Kidney (tissue), 14 donors: Measurements from ENCODE around the gene PRAMEF20. TPM values are rescaled to one million over a fixed set of nuclear protein-coding genes. Genes with fewer than 3 reads are reported as not detected.
A peak's percentile ranks its signal among the peaks of the same experiment; 100 is the strongest.

ENCODE experiments used
- DNase-seq, 5 donors: peaks; one replicate each; pipeline ENCODE4 v3.0.0-alpha.2; 2013 to 2020
- FAIRE-seq: peaks from 2 replicates; lab custom pipeline; 2012; peaks lifted over from hg19 to GRCh38; lab: Jason Lieb, UNC
- H3K27ac ChIP-seq, 2 donors: one replicate each; pipeline ENCODE4 v1.7.0; 2013; ENCODE audit warnings: low read depth in 2 of 2, low read length in 2 of 2, inconsistent platforms in 1 of 2
- H3K27me3 ChIP-seq: one replicate; pipeline ENCODE4 v1.7.1; 2013; ENCODE audit warnings: low read length, inconsistent platforms; ENCODE audit not compliant: control insufficient read depth, insufficient read depth
- H3K36me3 ChIP-seq, 3 donors: one replicate each; pipeline versions ENCODE4 v1.7.0 to v1.7.1; 2013; ENCODE audit warnings: low read length in 3 of 3, control low read depth in 1 of 3, inconsistent platforms in 1 of 3; ENCODE audit not compliant: insufficient read depth in 3 of 3, control insufficient read depth in 2 of 3
- H3K4me1 ChIP-seq, 3 donors: one replicate each; pipeline versions ENCODE4 v1.7.0 to v1.7.1; 2013; ENCODE audit warnings: low read length in 3 of 3, inconsistent platforms in 1 of 3, low read depth in 1 of 3; ENCODE audit not compliant: control insufficient read depth in 2 of 3, insufficient read depth in 2 of 3
- H3K4me3 ChIP-seq, 3 donors: one replicate each; pipeline versions ENCODE4 v1.7.0 to v1.8.1; 2013; ENCODE audit warnings: low read length in 3 of 3, control low read depth in 1 of 3, inconsistent platforms in 1 of 3
- H3K9ac ChIP-seq, 3 donors: one replicate each; pipeline versions ENCODE4 v1.7.0 to v1.7.1; 2013; ENCODE audit warnings: low read length in 3 of 3, control low read depth in 1 of 3, inconsistent platforms in 1 of 3
- H3K9me3 ChIP-seq, 3 donors: one replicate each; pipeline versions ENCODE4 v1.7.0 to v1.7.1; 2013; ENCODE audit warnings: low read length in 3 of 3, control low read depth in 1 of 3, inconsistent platforms in 1 of 3; ENCODE audit not compliant: control insufficient read depth in 2 of 3, insufficient read depth in 1 of 3
- intact Hi-C: fragments of 100-400 bp; cut with DNase I; formaldehyde crosslinking; loops from one replicate; pipeline ENCODE4 v1.11.1; 2022
- polyA plus RNA-seq: library from polyadenylated mRNA; stranded (reverse); fragments of 350-450 nt; fragmentation: Illumina TruSeq; extraction: RNeasy Lipid Tissue Mini Kit (QIAGEN cat#74804); gene quantifications from one replicate; pipeline ENCODE4 v1.2.3, GENCODE V29; 2014; ENCODE audit warnings: low read depth, low replicate concordance; ENCODE audit not compliant: insufficient read depth
- total RNA-seq: library from RNA; stranded (reverse); fragmentation: NEBNext Ultra II Directional; extraction: Animal tissue kit (Norgen Biotek cat#: 25700); gene quantifications from one replicate; pipeline ENCODE4 v1.2.1, GENCODE V29; 2021
- TF ChIP-seq, protein P1 (sequence below): IDR thresholded peaks from 3 replicates; pipeline ENCODE4 v1.5.1; 2012; ENCODE audit warnings: mild to moderate bottlenecking, moderate library complexity, borderline replicate concordance; ENCODE audit not compliant: insufficient read depth; ENCODE audit errors: extremely low read depth
- donor health status: control.
- donor health status: control.
- donor health status: control.
- donor health status: control.
- donor health status: control.
- donor health status: DM: yes; HTN: yes; CAD: no.
- donor health status: Normal renal cell carcinoma (clear cell type).

PRAMEF20 gene
- total and polyA plus RNA-seq, 2 donors from 2014 or later = not detected

DNA sequence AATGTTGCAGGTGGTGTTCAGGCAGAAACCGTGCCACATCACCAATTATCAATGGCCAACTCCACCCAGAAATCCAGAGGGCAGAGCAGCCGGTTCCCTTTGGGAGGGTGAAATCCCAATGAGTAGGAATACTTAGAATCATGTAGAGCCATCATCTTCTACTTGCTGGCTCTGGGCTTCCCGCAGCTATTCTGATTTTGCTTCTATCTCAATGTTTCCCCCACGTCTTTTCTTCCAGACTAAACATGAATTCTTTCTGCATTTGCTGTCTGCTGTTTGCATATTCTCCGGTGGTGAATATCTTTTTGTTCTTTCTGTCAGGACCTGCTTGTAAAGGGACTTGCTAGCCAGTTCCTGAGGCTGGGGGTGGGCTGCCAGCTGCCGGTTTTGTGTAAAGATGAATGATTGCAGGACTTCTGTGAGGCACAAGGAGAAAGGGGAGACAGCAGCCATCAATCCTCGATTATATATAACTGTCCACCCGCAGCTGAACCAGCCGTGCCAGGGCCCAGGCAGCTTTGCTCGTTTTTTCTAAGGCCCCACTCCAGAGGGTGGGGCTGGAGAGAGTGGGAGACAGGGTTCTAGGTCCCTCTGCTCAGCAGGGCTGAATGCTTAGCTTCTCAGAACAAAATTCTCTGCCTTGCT is 33.2 kb downstream of the PRAMEF20 start:
- FAIRE-seq (no peak), DNase-seq (peak in 1 of 5 donors; percentile 13)
- H3K36me3 ChIP-seq = no peaks in the 10 kb centered on the region
- no peak overlapping the region for H3K27ac ChIP-seq
- TF ChIP-seq, protein P1, sequence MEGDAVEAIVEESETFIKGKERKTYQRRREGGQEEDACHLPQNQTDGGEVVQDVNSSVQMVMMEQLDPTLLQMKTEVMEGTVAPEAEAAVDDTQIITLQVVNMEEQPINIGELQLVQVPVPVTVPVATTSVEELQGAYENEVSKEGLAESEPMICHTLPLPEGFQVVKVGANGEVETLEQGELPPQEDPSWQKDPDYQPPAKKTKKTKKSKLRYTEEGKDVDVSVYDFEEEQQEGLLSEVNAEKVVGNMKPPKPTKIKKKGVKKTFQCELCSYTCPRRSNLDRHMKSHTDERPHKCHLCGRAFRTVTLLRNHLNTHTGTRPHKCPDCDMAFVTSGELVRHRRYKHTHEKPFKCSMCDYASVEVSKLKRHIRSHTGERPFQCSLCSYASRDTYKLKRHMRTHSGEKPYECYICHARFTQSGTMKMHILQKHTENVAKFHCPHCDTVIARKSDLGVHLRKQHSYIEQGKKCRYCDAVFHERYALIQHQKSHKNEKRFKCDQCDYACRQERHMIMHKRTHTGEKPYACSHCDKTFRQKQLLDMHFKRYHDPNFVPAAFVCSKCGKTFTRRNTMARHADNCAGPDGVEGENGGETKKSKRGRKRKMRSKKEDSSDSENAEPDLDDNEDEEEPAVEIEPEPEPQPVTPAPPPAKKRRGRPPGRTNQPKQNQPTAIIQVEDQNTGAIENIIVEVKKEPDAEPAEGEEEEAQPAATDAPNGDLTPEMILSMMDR = no peak
- H3K4me1 ChIP-seq = no peaks in the 10 kb centered on the region
- no peaks in the 10 kb centered on the region for H3K27me3 ChIP-seq
- intact Hi-C loops = no loop called here
- H3K9me3 ChIP-seq = no peaks in the 10 kb centered on the region
- no peak overlapping the region for H3K9ac ChIP-seq
- no peak overlapping the region for H3K4me3 ChIP-seq

DNA sequence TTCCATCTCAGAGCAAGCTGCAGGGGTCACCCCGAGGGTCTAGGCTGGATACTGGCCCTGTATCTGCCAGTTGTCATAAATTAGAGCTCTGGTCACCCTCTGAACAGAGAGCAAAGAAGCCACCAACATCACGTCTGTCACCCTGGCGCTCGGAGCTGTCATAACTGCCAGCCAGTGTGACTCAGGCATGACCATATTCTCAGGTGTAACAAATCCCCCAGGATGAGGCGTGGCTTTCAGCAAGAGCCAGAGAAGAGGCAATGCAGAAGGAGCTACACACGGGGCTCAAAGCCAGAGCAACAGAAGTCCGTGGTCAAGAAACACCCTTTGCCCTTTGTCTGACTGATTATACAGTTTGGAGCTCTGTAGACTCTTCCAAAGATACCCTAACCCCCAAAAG is 40.0 kb downstream of the PRAMEF20 start:
- H3K9me3 ChIP-seq = no peaks in the 10 kb centered on the region
- no peak overlapping the region for H3K9ac ChIP-seq
- no peaks in the 10 kb centered on the region for H3K4me1 ChIP-seq
- H3K4me3 ChIP-seq = no peak overlapping the region
- FAIRE-seq (no peak), DNase-seq (no peak)
- TF ChIP-seq, protein P1 = no peak
- H3K27me3 ChIP-seq = no peaks in the 10 kb centered on the region
- H3K36me3 ChIP-seq = no peaks in the 10 kb centered on the region
- H3K27ac ChIP-seq = no peak overlapping the region
- intact Hi-C loops = no loop called here

DNA sequence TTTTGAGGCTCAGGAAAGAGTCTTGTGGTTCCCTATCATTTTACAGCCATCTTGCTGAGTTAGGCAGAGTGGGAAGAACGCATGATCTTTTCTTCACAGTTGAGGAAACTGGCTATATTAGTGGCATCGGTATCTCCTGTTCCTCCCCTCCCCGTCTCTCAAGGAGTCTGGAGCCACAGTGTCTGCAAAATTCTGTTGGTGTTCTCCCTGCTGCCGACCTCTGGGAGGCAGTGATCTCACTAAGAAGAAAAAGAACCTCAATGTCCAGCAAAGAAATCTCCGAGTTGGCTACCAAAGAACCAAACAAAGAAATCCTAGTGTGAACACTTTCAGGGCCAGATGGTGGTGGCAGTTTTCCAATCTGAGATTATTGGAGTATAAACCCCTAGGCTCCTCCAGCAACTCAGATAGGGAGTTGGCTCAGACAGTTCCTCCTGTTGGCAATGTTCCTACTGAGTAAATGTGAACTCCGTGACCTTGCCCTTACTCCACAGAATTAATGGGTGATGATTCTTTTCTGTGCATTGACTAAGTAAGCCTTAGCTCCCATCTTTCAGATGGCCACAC is 41.2 kb downstream of the PRAMEF20 start:
- no peak for DNase-seq
- Histone ChIP-seq H3K4me3 (no peak overlapping the region), H3K36me3 (no peaks in the 10 kb centered on the region), H3K27ac (no peak overlapping the region), H3K27me3 (no peaks in the 10 kb centered on the region), H3K9ac (no peak overlapping the region), H3K4me1 (no peaks in the 10 kb centered on the region), H3K9me3 (no peaks in the 10 kb centered on the region)
- intact Hi-C loops = no loop called here
- TF ChIP-seq, protein P1 = no peak
- FAIRE-seq = no peak
